HCT116 (cell line): Measurements from ENCODE around the gene DCP1A.
"Not testable (repeated sequence)": the region's sequence is repeated elsewhere in the genome, so short reads cannot be mapped to it uniquely, and the experiment has no call there.

Experiments
- EZH2phosphoT487 ChIP-seq: fragments of 200-600 bp; IDR thresholded peaks from 2 replicates; pipeline ENCODE4 v1.6.1; 2018; ENCODE audit warnings: antibody characterized with exemption, borderline replicate concordance
- TF ChIP-seq, protein P1 (sequence below), 3 experiments: fragments of 200-600 bp in 1 of 3; sonication (generic) in 1 of 3; IDR thresholded peaks in 2 of 3; conservative IDR thresholded peaks in 1 of 3; 2 replicates each; pipeline ENCODE4 v1.5.1; 2012 to 2017; ENCODE audit warnings: low read depth in 2 of 3, low read length in 2 of 3, antibody characterized with exemption in 1 of 3, borderline replicate concordance in 1 of 3, control low read depth in 1 of 3, mild to moderate bottlenecking in 1 of 3, mixed read lengths in 1 of 3, mixed run types in 1 of 3, moderate library complexity in 1 of 3; ENCODE audit not compliant: insufficient read depth in 1 of 3

DNA sequence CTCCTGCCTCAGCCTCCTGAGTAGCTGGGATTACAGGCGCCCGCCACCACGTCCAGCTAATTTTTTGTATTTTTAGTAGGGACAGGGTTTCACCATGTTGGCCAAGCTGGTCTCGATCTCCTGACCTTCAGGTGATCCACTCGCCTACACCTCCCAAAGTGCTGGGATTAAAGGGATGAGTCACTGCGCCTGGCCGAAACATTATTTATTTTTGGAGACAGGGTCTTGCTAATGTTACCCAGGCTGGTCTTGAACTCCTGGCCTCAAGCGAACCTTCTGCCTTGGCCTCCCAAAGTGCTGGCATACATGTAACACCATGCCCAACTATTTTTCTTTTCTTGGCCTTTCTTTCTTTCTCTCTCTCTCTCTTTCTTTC is 94.4 kb downstream of the DCP1A start:
- TF ChIP-seq, protein P1, sequence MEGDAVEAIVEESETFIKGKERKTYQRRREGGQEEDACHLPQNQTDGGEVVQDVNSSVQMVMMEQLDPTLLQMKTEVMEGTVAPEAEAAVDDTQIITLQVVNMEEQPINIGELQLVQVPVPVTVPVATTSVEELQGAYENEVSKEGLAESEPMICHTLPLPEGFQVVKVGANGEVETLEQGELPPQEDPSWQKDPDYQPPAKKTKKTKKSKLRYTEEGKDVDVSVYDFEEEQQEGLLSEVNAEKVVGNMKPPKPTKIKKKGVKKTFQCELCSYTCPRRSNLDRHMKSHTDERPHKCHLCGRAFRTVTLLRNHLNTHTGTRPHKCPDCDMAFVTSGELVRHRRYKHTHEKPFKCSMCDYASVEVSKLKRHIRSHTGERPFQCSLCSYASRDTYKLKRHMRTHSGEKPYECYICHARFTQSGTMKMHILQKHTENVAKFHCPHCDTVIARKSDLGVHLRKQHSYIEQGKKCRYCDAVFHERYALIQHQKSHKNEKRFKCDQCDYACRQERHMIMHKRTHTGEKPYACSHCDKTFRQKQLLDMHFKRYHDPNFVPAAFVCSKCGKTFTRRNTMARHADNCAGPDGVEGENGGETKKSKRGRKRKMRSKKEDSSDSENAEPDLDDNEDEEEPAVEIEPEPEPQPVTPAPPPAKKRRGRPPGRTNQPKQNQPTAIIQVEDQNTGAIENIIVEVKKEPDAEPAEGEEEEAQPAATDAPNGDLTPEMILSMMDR (IDR thresholded peaks at IDR 0.05 in 2 of 3, conservative IDR thresholded peaks at IDR 0.05 in 1 of 3; ENCODE audit: borderline replicate concordance in 1 of 3, insufficient read depth in 1 of 3, low read depth in 2 of 3, low read length in 2 of 3), result not testable (repeated sequence)
- not testable (repeated sequence) for TF ChIP-seq EZH2phosphoT487
